Trophoblast cell (in vitro differentiated cells and primary cell): ENCODE measurements around the gene ANKRD28.

Experiments
- DNase-seq, 2 donors: peaks; one replicate each; pipeline ENCODE4 v3.0.0-alpha.2; 2016
- H2AFZ ChIP-seq: 2 replicates; pipeline ENCODE4 v1.6.1; 2013; ENCODE audit warnings: low read length, moderate library complexity, mild to moderate bottlenecking; ENCODE audit not compliant: insufficient read depth, poor library complexity
- H2AK5ac ChIP-seq: 2 replicates; pipeline ENCODE4 v1.6.1; 2013; ENCODE audit warnings: mild to moderate bottlenecking, low read length
- H2BK120ac ChIP-seq: 2 replicates; pipeline ENCODE4 v1.6.1; 2013; ENCODE audit warnings: low read length, mild to moderate bottlenecking, moderate library complexity; ENCODE audit not compliant: insufficient read depth, poor library complexity
- H2BK12ac ChIP-seq: 2 replicates; pipeline ENCODE4 v1.6.1; 2013; ENCODE audit warnings: mild to moderate bottlenecking, low read length, moderate library complexity
- H2BK5ac ChIP-seq: 2 replicates; pipeline ENCODE4 v1.6.1; 2013; ENCODE audit warnings: low read length, low read depth, moderate library complexity, mild to moderate bottlenecking; ENCODE audit not compliant: poor library complexity
- H3K14ac ChIP-seq: 2 replicates; pipeline ENCODE4 v1.6.1; 2013; ENCODE audit warnings: mild to moderate bottlenecking, low read length
- H3K18ac ChIP-seq: 2 replicates; pipeline ENCODE4 v1.6.1; 2013; ENCODE audit warnings: mild to moderate bottlenecking, low read length
- H3K23ac ChIP-seq: 2 replicates; pipeline ENCODE4 v1.6.1; 2013; ENCODE audit warnings: low read length
- H3K27ac ChIP-seq: 2 replicates; pipeline ENCODE4 v1.5.1; 2013; ENCODE audit warnings: low read depth, mild to moderate bottlenecking, inconsistent platforms, low read length, moderate library complexity
- H3K27me3 ChIP-seq: 2 replicates; pipeline ENCODE4 v1.6.1; 2013; ENCODE audit warnings: inconsistent platforms, mild to moderate bottlenecking, low read length, moderate library complexity; ENCODE audit not compliant: insufficient read depth
- H3K36me3 ChIP-seq, 2 experiments: 1 replicate in 1 of 2; 2 replicates in 1 of 2; pipeline ENCODE4 v1.6.1; 2013; ENCODE audit warnings: low read length in 2 of 2, mild to moderate bottlenecking in 2 of 2, moderate library complexity in 1 of 2; ENCODE audit not compliant: insufficient read depth in 2 of 2, control insufficient read depth in 1 of 2
- H3K4ac ChIP-seq: 2 replicates; pipeline ENCODE4 v1.6.1; 2013; ENCODE audit warnings: low read depth, mild to moderate bottlenecking, low read length, moderate library complexity
- H3K4me1 ChIP-seq, 2 experiments: 1 replicate in 1 of 2; 2 replicates in 1 of 2; pipeline ENCODE4 v1.6.1; 2013; ENCODE audit warnings: low read length in 2 of 2, mild to moderate bottlenecking in 2 of 2, moderate library complexity in 1 of 2; ENCODE audit not compliant: insufficient read depth in 2 of 2, control insufficient read depth in 1 of 2
- H3K4me2 ChIP-seq: 2 replicates; pipeline ENCODE4 v1.6.1; 2013; ENCODE audit warnings: inconsistent platforms, mild to moderate bottlenecking, low read length, moderate library complexity
- H3K4me3 ChIP-seq: 2 replicates; pipeline ENCODE4 v1.5.1; 2013; ENCODE audit warnings: mild to moderate bottlenecking, low read depth, low read length, inconsistent platforms
- H3K79me1 ChIP-seq: one replicate; pipeline ENCODE4 v1.6.1; 2013; ENCODE audit warnings: low read length
- H3K79me2 ChIP-seq: 2 replicates; pipeline ENCODE4 v1.6.1; 2013; ENCODE audit warnings: low read length, mild to moderate bottlenecking; ENCODE audit not compliant: control insufficient read depth, insufficient read depth, poor library complexity
- H3K9ac ChIP-seq: 2 replicates; pipeline ENCODE4 v1.6.1; 2013; ENCODE audit warnings: mild to moderate bottlenecking, low read length
- H3K9me3 ChIP-seq: 2 replicates; pipeline ENCODE4 v1.6.1; 2013; ENCODE audit warnings: low read depth, mild to moderate bottlenecking, control low read depth, inconsistent platforms, low read length; ENCODE audit not compliant: insufficient read depth
- H4K12ac ChIP-seq: 2 replicates; pipeline ENCODE4 v1.6.1; 2013; ENCODE audit warnings: low read depth, mild to moderate bottlenecking, low read length, moderate library complexity
- H4K8ac ChIP-seq: 2 replicates; pipeline ENCODE4 v1.6.1; 2013; ENCODE audit warnings: low read depth, mild to moderate bottlenecking, low read length, moderate library complexity
- H4K91ac ChIP-seq: one replicate; pipeline ENCODE4 v1.6.1; 2013; ENCODE audit warnings: low read depth, mild to moderate bottlenecking, low read length, moderate library complexity
- WGBS: extraction: QIAGEN DNeasy Blood & Tissue Kit; methylation state at CpG from one replicate; pipeline ENCODE4 v1.1.7; 2013; ENCODE audit warnings: missing lambda C conversion rate; ENCODE audit not compliant: insufficient read length, insufficient coverage; ENCODE audit errors: extremely low coverage; 5-methylcytosine and 5-hydroxymethylcytosine counted together

The ANKRD28 gene

DNA sequence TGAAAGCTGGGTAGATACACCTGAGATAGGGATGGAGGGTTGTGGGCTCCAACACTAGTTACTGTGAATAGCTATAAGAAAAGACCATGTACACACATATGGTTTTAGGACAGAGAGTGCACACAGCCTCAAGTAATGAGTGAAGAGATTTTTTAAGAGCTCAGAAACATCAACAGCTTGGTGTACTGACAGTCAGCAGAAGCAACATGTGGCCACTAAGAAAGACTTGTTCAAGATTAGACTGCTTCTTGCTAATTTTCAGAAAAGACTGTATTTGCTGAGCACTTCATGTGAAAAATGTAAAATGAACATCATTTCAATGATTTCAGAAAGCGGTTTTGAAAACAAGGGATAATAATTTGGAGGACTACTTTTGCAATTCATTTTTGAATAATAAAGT lies 10.3 kb downstream of the ANKRD28 start:
- Histone ChIP-seq H3K79me2 (no peaks in the 10 kb centered on the region), H3K4ac (no peak overlapping the region), H3K4me2 (no peak overlapping the region), H2BK12ac (no peak overlapping the region), H4K8ac (no peak overlapping the region), H3K36me3 (no peaks in the 10 kb centered on the region), H2BK120ac (no peak overlapping the region), H4K12ac (no peak overlapping the region), H3K27ac (no peak overlapping the region), H3K27me3 (no peaks in the 10 kb centered on the region), H3K9me3 (no peaks in the 10 kb centered on the region), H3K9ac (no peak overlapping the region), H3K14ac (no peak overlapping the region), H2AFZ (no peak overlapping the region), H3K79me1 (no peaks in the 10 kb centered on the region), H3K18ac (no peak overlapping the region), H2AK5ac (no peak overlapping the region), H3K4me1 (no peaks in the 10 kb centered on the region), H3K23ac (no peak overlapping the region), H3K4me3 (no peak overlapping the region), H4K91ac (no peak overlapping the region), H2BK5ac (no peak overlapping the region)
- WGBS: no CpG with 5 or more reads among the region's 1 CpG
- no peak for DNase-seq

DNA sequence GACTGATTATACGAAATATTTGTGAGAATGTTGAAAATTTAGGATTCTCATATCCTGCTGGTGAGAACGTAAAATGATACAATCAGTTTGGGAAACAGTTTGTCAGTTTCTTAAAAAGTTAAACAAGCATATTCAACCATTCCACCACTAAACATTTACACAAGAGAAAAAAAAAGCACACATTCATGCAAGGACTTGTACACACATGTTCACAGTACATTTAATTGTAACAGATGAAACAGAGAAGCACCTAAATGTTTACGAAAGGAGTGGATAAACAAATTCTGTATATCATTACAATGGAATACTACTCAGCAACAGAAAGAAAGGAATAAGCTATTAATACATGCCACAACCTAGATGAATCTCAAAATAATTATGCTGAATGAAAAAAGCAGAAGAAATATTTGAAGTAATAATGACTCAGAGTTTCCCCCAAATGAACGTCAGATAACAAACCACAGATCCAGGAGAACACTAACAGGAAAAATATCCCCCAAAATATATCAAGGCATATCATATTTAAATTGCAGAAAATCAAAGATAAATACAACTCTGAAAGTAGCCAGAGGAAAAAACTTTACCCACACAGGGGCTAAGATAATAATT lies 14.3 kb downstream of the ANKRD28 start:
- no peak overlapping the region for H3K23ac ChIP-seq
- WGBS: no CpG with 5 or more reads among the region's 4 CpGs
- no peak overlapping the region for H3K9ac ChIP-seq

DNA sequence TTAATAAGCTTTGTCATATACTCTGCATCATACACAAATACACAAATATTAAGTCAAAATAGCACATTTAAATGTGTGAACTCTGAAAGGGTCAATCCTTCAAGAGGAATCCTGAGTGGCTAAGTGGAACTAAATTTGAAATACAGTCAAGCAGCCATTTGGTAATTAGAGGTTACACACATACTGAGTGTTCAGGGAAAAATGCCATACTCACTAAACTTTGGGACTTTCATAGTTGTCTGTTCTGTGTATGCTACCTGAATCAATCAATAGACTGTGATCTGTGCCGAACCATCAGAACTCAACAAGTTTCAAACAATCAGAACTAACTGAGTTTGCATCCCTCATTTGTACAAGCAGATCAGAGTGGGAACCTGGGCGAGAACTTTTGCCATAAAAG lies 15.3 kb downstream of the ANKRD28 start:
- Histone ChIP-seq H3K14ac (no peak overlapping the region), H3K27ac (no peak overlapping the region), H3K36me3 (no peaks in the 10 kb centered on the region), H3K23ac (no peak overlapping the region), H2BK12ac (no peak overlapping the region), H4K8ac (no peak overlapping the region), H3K18ac (no peak overlapping the region), H4K12ac (no peak overlapping the region), H3K4me2 (no peak overlapping the region), H4K91ac (no peak overlapping the region), H2AK5ac (no peak overlapping the region), H3K4me1 (no peaks in the 10 kb centered on the region), H3K4me3 (no peak overlapping the region), H2BK5ac (no peak overlapping the region), H3K27me3 (no peaks in the 10 kb centered on the region), H3K79me1 (no peaks in the 10 kb centered on the region), H3K9me3 (no peaks in the 10 kb centered on the region), H3K4ac (no peak overlapping the region), H3K9ac (no peak overlapping the region), H2AFZ (no peak overlapping the region), H3K79me2 (no peaks in the 10 kb centered on the region), H2BK120ac (no peak overlapping the region)
- no peak for DNase-seq
- WGBS: no CpG with 5 or more reads among the region's 2 CpGs

More for the DNA sequence above, 14.3 kb downstream of the ANKRD28 start:
- no peaks in the 10 kb centered on the region for H3K9me3 ChIP-seq
- no peak overlapping the region for H4K8ac ChIP-seq
- no peak overlapping the region for H3K27ac ChIP-seq
- H2BK120ac ChIP-seq: no peak overlapping the region
- no peaks in the 10 kb centered on the region for H3K27me3 ChIP-seq
- no peak overlapping the region for H3K4ac ChIP-seq
- no peak overlapping the region for H2AK5ac ChIP-seq
- no peak overlapping the region for H3K18ac ChIP-seq
- no peak overlapping the region for H3K4me2 ChIP-seq
- H4K91ac ChIP-seq: no peak overlapping the region
- H2BK12ac ChIP-seq: no peak overlapping the region
- no peak overlapping the region for H4K12ac ChIP-seq
- H2AFZ ChIP-seq: no peak overlapping the region
- no peak overlapping the region for H3K4me3 ChIP-seq
- no peaks in the 10 kb centered on the region for H3K79me2 ChIP-seq
- H3K79me1 ChIP-seq: no peaks in the 10 kb centered on the region
- DNase-seq: no peak
- H2BK5ac ChIP-seq: no peak overlapping the region
- no peaks in the 10 kb centered on the region for H3K4me1 ChIP-seq
- H3K14ac ChIP-seq: no peak overlapping the region
- H3K36me3 ChIP-seq: no peaks in the 10 kb centered on the region

- Histone ChIP-seq H4K12ac (no peak overlapping the region), H3K23ac (no peak overlapping the region), H3K79me2 (no peaks in the 10 kb centered on the region), H2BK5ac (no peak overlapping the region), H2BK120ac (no peak overlapping the region), H3K9ac (no peak overlapping the region), H3K4ac (no peak overlapping the region), H3K4me1 (no peaks in the 10 kb centered on the region), H3K36me3 (no peaks in the 10 kb centered on the region), H3K18ac (no peak overlapping the region), H4K8ac (no peak overlapping the region), H2BK12ac (no peak overlapping the region), H3K4me3 (no peak overlapping the region), H4K91ac (no peak overlapping the region), H3K4me2 (no peak overlapping the region), H3K9me3 (no peaks in the 10 kb centered on the region), H2AFZ (no peak overlapping the region), H3K27ac (no peak overlapping the region), H3K27me3 (no peaks in the 10 kb centered on the region), H3K14ac (no peak overlapping the region), H2AK5ac (no peak overlapping the region), H3K79me1 (no peaks in the 10 kb centered on the region)
- no peak for DNase-seq
- WGBS: no CpG with 5 or more reads among the region's 6 CpGs
Observed at GRCh38 chr3:15781637-15782402, 16.0 kb downstream of the ANKRD28 start.
